GM21515 (cell line): ENCODE results near the gene PRDM9.
"Not testable (repeated sequence)": the region's sequence is repeated elsewhere in the genome, so short reads cannot be mapped to it uniquely, and the experiment has no call there.

Experiments used
- ATAC-seq: cut with Tn5 transposase; IDR thresholded peaks from one replicate; pipeline ENCODE4 v1.9.1; 2021; ENCODE audit not compliant: unreplicated experiment

Gene PRDM9

GRCh38 chr5:23507278-23507685 lies at the start of gene PRDM9:
PRDM9 (plus strand) TSS chr5:23507609; CDS start chr5:23509034, 1,425 bp downstream.
- no peak for ATAC-seq

- ATAC-seq, result no peak
These were observed 49.6 kb upstream of the PRDM9 start for GRCh38 chr5:23457780-23458179.

- no peak for ATAC-seq
These were observed 48.2 kb upstream of the PRDM9 start for GRCh38 chr5:23459214-23459613.

- ATAC-seq, result no peak
These were observed 45.8 kb upstream of the PRDM9 start for GRCh38 chr5:23461576-23461975.

GRCh38 chr5:23466401-23466912 lies 41.0 kb upstream of the PRDM9 start:
- ATAC-seq, result no peak

- ATAC-seq, result no peak
These were observed 38.8 kb upstream of the PRDM9 start for GRCh38 chr5:23468658-23469057.

GRCh38 chr5:23473915-23474314 lies 33.5 kb upstream of the PRDM9 start:
- no peak for ATAC-seq

GRCh38 chr5:23474315-23474714 lies 33.1 kb upstream of the PRDM9 start:
- no peak for ATAC-seq

GRCh38 chr5:23476580-23476979 lies 30.8 kb upstream of the PRDM9 start:
- no peak for ATAC-seq

GRCh38 chr5:23482642-23483041 lies 24.8 kb upstream of the PRDM9 start:
- no peak for ATAC-seq

GRCh38 chr5:23483090-23483489 lies 24.3 kb upstream of the PRDM9 start:
- no peak for ATAC-seq

- no peak for ATAC-seq
These were observed 23.3 kb upstream of the PRDM9 start for GRCh38 chr5:23484096-23484495.

- not testable (repeated sequence) for ATAC-seq
These were observed 21.2 kb upstream of the PRDM9 start for GRCh38 chr5:23486227-23486626.

GRCh38 chr5:23490993-23491392 lies 16.4 kb upstream of the PRDM9 start:
- no peak for ATAC-seq

- ATAC-seq, result no peak
These were observed 12.9 kb upstream of the PRDM9 start for GRCh38 chr5:23494558-23494957.

- no peak for ATAC-seq
These were observed 10.8 kb upstream of the PRDM9 start for GRCh38 chr5:23496576-23496975.

- no peak for ATAC-seq
These were observed 826 bp upstream of the PRDM9 start for GRCh38 chr5:23506329-23507236.

- not testable (repeated sequence) for ATAC-seq
These were observed 3.0 kb downstream of the PRDM9 start for GRCh38 chr5:23510434-23510833.

- ATAC-seq, result no peak
These were observed 15.1 kb downstream of the PRDM9 start for GRCh38 chr5:23522553-23522952.

- ATAC-seq, result no peak
These were observed 15.6 kb downstream of the PRDM9 start for GRCh38 chr5:23523031-23523430.

GRCh38 chr5:23523998-23524397 lies 16.6 kb downstream of the PRDM9 start:
- ATAC-seq, result no peak

GRCh38 chr5:23525751-23526150 lies 18.3 kb downstream of the PRDM9 start:
- no peak for ATAC-seq

- ATAC-seq, result not testable (repeated sequence)
These were observed 19.2 kb downstream of the PRDM9 start for GRCh38 chr5:23526616-23527015.
